GM21390 (cell line): ENCODE results near the gene AUTS2.

ENCODE experiments used
- ATAC-seq: cut with Tn5 transposase; IDR thresholded peaks from one replicate; pipeline ENCODE4 v1.9.1; 2021; ENCODE audit not compliant: unreplicated experiment

Gene AUTS2

GRCh38 chr7:70097645-70098044, 499.4 kb downstream of the AUTS2 start:
- ATAC-seq = no peak

- no peak for ATAC-seq
These were observed 499.9 kb downstream of the AUTS2 start for GRCh38 chr7:70098133-70098561.

- no peak for ATAC-seq
These were observed 500.8 kb downstream of the AUTS2 start for GRCh38 chr7:70098905-70099672.

- no peak for ATAC-seq
These were observed 506.0 kb downstream of the AUTS2 start for GRCh38 chr7:70104243-70104642.

GRCh38 chr7:70113078-70113477, 514.8 kb downstream of the AUTS2 start:
- ATAC-seq = no peak

DNA sequence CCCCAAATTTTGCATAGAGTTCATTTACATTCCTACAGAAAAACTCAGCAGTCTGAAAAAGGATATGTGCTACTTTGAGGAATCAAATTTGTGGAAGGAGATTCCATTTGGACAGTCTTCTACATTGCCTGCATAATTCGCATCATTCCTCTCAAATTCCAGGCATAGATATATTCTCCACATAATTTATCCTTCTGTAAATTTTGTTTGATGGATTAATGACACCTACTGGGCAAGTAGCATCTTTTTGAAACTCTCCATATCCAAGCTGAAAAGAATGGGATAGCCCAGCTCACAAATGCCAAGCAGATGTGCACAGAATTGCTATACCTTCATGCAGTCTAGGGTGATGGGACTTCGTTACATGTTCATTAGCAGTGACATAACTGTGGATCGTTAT, 515.3 kb downstream of the AUTS2 start:
- ATAC-seq = no peak

DNA sequence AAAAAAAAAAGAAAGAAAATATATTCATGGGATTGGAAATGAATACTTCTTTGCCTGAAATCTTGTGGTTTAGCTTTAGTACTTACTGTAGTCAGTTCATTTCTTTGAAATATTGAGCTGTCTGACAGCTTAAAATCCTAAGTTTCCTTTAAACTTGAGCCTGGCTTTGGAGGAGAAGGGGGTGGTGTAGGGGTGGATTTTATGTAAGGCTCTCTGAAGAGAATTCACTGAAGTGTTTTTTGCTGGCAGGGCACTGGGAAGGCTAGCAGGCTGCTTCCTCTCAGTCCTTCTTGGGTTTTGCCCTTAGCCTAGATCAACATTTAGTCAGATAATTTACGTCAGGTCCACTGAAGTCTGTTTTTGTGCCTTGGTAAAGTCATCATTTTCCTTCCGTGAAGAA, 516.5 kb downstream of the AUTS2 start:
- ATAC-seq = no peak

DNA sequence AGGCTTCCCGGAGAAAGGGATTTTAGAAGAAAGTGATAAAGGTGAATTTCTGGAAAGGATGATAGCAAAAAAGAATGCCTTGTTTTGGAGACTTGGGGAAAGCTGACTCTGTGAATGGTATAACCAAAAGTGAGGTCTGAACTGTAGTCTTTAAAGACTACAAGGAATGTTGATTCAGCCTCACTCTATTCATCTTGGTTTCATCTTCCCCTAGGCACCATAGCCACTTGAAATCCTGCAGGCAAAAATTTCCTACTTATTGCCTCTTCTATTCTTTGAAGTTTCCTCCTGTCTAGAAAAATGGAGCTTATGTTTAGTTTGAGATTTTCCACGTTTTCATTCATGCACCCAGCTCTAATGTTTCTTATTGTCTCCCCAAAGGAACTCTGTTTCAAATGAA, 518.0 kb downstream of the AUTS2 start:
- no peak for ATAC-seq

DNA sequence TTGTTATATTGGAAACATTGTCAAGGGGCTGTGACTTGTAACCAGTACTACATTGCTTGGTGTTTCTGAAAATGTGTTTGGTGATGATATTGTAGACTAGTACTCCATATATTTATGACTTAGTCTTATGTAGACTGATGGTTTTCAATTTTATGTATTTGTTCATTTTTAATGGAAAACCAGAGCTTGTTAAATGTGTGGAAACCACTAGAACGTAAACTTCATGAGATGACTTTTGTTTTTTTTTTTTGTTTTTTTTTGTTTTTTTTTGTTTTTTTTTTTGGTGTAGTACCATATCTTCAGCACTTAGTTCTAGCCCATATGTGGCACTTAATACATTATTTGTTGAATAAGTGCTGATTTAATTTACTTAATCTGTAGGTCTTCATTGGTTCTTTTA, 518.6 kb downstream of the AUTS2 start:
- ATAC-seq = no peak

- no peak for ATAC-seq
These were observed 522.6 kb downstream of the AUTS2 start for GRCh38 chr7:70120851-70121250.

- ATAC-seq = no peak
These were observed 533.5 kb downstream of the AUTS2 start for GRCh38 chr7:70131817-70132216.

DNA sequence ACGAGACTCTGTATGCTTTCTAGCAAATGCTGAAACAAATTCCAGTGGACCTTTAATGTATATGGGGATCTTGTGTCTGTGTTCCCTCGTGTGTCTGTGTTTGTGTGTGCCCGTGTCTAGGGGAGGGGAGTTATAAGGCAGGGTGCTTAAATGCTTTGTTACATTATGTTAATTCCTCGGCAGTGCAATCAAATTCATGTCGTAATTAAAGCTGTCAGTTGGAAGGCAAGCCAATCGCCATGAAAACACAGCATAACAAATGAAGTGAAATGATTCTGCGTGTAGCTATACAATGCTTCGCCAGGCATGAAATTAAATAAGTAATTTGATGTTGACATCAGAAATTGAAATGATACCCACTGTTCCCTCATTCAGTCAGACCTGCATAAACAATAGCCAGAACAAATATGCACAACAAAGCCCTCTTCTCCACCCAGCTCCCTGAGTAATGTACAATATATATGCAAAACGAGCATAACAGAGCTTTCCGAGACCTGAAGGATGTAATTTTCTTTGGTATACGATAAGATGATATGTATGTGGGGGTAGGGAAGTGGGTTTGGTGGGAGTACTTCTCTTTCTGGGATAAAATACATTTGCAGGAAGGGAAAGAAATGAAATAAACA, 534.1 kb downstream of the AUTS2 start:
- no peak for ATAC-seq

GRCh38 chr7:70132852-70133690, 534.8 kb downstream of the AUTS2 start:
- ATAC-seq = no peak

DNA sequence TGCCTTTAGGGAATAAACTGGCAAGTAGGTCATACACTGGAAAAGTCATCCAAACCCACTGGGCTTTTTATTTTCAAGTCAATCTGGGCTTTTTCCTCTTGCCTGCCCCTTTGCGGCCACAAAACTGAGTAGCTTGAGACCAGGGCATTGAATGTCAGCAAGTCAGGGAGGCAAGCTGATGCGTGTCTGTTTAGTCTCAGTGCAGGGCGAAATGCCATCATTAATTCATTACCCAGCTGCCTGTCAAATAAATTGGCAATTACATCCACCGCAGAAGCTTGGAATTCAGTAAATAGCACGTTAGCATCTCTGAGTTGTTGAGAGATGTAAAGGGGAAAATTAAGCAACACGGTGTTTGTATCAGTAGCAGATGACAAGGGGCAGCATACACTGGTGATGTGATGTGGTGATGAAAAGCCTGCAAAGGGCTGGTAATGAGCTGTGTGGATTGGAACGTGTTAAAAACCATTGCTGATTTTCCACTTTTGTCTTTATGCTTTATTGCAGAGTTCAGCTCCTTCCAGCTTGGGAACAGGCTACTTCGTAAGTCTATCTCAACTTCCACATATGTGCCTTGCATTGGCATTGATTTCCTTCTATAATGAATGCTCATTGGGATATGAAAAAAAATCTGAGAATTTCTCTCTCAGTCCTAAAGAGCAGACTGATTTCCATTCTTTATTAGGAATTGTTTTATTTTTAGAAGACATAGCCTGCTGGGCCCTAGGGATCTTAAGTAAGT, 535.9 kb downstream of the AUTS2 start:
- ATAC-seq = no peak

GRCh38 chr7:70135656-70136055, 537.4 kb downstream of the AUTS2 start:
- ATAC-seq = no peak

- ATAC-seq = no peak
These were observed 538.9 kb downstream of the AUTS2 start for GRCh38 chr7:70137126-70137525.

DNA sequence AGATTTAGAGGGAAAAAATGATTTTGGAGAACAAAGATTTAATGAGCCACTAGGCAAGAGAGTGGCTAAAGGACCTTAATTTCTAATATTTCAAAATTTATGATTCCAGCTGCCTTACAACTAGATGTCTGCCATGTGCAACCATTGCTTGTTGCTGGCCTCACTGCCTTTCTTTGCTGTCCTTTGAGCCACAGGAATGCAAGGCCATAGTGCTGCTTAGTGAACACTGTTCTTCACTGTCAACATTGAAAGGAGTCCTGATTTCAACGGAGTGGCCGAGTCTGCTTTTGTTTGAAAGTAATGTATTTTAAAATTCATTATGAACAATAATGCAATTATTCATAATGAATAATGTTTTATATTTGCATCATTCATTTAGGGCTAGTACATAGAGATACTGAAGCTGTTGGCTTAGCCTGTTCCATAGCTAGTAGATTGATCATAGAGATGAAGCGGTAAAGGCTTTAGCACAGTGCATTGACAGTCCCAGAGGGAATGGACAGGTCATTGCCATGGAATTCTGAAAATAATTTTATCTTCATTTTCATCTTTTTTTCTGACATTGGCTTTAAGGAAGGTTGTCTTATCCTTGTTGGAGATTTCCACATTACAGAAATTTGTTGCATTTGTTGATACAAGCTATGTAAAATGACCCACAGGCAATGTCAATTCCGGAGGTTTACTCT, 544.1 kb downstream of the AUTS2 start:
- ATAC-seq = no peak

GRCh38 chr7:70143075-70144044, 545.1 kb downstream of the AUTS2 start:
- ATAC-seq = no peak

DNA sequence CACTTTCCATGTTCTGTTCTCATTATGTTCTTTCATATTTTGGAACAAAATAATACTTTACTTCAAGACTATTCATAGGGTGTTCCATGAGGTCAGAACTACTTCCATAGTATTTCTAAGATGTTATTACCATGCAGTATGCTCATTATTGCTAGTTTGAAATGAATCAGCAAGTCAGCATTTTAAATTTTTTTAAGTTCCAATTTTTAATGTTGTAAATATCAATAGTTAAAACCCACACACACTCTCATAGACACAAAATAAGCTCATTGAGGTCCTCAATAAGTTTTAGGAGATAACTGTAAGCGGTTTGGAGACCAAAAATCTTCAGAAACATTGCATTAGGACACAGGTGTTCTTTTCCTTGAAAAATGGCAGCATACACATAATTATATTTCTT, 550.7 kb downstream of the AUTS2 start:
- no peak for ATAC-seq
